DOHH2 (cell line): ENCODE results near the gene CCNB1IP1.

Experiments used
- EZH2phosphoT487 ChIP-seq: fragments of 200-600 bp; sonication (generic); IDR thresholded peaks from 2 replicates; pipeline ENCODE4 v1.6.1; 2017; ENCODE audit warnings: borderline replicate concordance, mild to moderate bottlenecking, antibody characterized with exemption, low read length, moderate library complexity, mixed read lengths
- TF ChIP-seq, protein P1 (sequence below): fragments of 200-600 bp; sonication (generic); IDR thresholded peaks from one replicate; pipeline ENCODE4 v1.5.1; 2014; ENCODE audit warnings: antibody characterized with exemption, mild to moderate bottlenecking, low read depth, low read length; ENCODE audit not compliant: poor library complexity, severe bottlenecking

DNA sequence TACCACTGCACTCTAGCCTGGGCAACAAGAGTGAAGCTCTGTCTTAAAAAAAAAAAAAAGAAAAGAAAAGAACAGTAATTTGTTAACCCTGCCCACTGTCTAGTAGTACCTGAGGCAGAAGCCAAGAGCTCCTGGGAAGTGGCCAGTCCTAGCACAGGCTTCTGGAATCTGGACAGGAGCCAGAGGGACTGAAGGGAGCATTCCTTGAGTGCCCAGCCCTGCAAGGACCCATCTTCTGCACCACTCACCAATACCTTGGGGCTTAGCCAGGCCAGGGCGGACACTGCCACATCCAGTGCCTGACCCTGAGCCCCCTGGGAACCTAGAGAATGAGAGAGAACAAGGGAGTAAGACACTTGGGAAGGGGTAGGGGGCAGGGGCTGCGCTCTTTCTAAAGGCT is 44.1 kb upstream of the CCNB1IP1 start:
- TF ChIP-seq, protein P1, sequence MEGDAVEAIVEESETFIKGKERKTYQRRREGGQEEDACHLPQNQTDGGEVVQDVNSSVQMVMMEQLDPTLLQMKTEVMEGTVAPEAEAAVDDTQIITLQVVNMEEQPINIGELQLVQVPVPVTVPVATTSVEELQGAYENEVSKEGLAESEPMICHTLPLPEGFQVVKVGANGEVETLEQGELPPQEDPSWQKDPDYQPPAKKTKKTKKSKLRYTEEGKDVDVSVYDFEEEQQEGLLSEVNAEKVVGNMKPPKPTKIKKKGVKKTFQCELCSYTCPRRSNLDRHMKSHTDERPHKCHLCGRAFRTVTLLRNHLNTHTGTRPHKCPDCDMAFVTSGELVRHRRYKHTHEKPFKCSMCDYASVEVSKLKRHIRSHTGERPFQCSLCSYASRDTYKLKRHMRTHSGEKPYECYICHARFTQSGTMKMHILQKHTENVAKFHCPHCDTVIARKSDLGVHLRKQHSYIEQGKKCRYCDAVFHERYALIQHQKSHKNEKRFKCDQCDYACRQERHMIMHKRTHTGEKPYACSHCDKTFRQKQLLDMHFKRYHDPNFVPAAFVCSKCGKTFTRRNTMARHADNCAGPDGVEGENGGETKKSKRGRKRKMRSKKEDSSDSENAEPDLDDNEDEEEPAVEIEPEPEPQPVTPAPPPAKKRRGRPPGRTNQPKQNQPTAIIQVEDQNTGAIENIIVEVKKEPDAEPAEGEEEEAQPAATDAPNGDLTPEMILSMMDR = no peak
- TF ChIP-seq EZH2phosphoT487 = no peak
